SK-N-SH (cell line): Measurements from ENCODE around the gene NCS1. TPM values are rescaled to one million over a fixed set of nuclear protein-coding genes. Genes with fewer than 3 reads are reported as not detected.
A peak's percentile ranks its signal among the peaks of the same experiment; 100 is the strongest.

ENCODE experiments used
- CTCF ChIA-PET: fragments of 300-600, 350-600 bp; formaldehyde crosslinking; extraction: SDS; loops from one replicate; lab custom pipeline; 2021; lab: Yijun Ruan, JAX
- POLR2A ChIA-PET: fragments of 350-600 bp; sonication (Branson Sonifier 250); formaldehyde crosslinking; extraction: SDS; loops from one replicate; lab custom pipeline; 2020; ENCODE audit warnings: antibody characterized with exemption, inconsistent platforms; lab: Yijun Ruan, JAX
- DNase-seq: peaks from one replicate; pipeline ENCODE4 v3.0.0; 2012
- H2AFZ ChIP-seq: fragments of 200-600 bp; sonication (generic); 2 replicates; pipeline ENCODE4 v1.8.1; 2016; ENCODE audit warnings: antibody characterized with exemption, mild to moderate bottlenecking, low read depth
- H3F3A ChIP-seq: fragments of 200-600 bp; sonication (generic); replicated peaks from 2 replicates; pipeline ENCODE3; 2016; ENCODE audit warnings: antibody characterized with exemption, mild to moderate bottlenecking; ENCODE audit not compliant: insufficient read depth
- H3K27ac ChIP-seq, 2 experiments: fragments of 200-500 bp in 1 of 2; fragments of 200-600 bp in 1 of 2; sonication (Bioruptor generic) in 1 of 2; sonication (generic), shearing (Covaris generic) in 1 of 2; 2 replicates each; pipeline versions ENCODE4 v1.5.1 to v1.6.1; 2014 to 2016; ENCODE audit warnings: low read depth in 2 of 2, inconsistent platforms in 1 of 2, low read length in 1 of 2, mild to moderate bottlenecking in 1 of 2, mixed read lengths in 1 of 2
- H3K27me3 ChIP-seq: fragments of 200-600 bp; sonication (generic), shearing (Covaris generic); 2 replicates; pipeline ENCODE4 v1.6.1; 2016; ENCODE audit warnings: mixed run types; ENCODE audit not compliant: insufficient read depth
- H3K36me3 ChIP-seq, 2 experiments: fragments of 200-500 bp in 1 of 2; fragments of 200-600 bp in 1 of 2; sonication (Bioruptor generic) in 1 of 2; sonication (generic) in 1 of 2; replicated peaks in 1 of 2; 2 replicates each; pipeline versions ENCODE3 to v1.5.1; 2014 to 2016; ENCODE audit warnings: low read length in 1 of 2, mild to moderate bottlenecking in 1 of 2; ENCODE audit not compliant: insufficient read depth in 2 of 2, control insufficient read depth in 1 of 2
- H3K4me1 ChIP-seq, 2 experiments: fragments of 200-500 bp in 1 of 2; fragments of 200-600 bp in 1 of 2; sonication (Bioruptor generic) in 1 of 2; sonication (generic), shearing (Covaris generic) in 1 of 2; 2 replicates each; pipeline versions ENCODE4 v1.5.1 to v1.6.1; 2014 to 2016; ENCODE audit warnings: low read depth in 1 of 2, low read length in 1 of 2, mixed run types in 1 of 2; ENCODE audit not compliant: insufficient read depth in 2 of 2, control insufficient read depth in 1 of 2
- H3K4me2 ChIP-seq: fragments of 200-600 bp; sonication (generic), shearing (Covaris generic); 2 replicates; pipeline ENCODE4 v1.6.1; 2017; ENCODE audit warnings: mixed run types
- H3K4me3 ChIP-seq, 2 experiments: fragments of 200-500 bp in 1 of 2; fragments of 200-600 bp in 1 of 2; sonication (Bioruptor generic) in 1 of 2; sonication (generic), shearing (Covaris generic) in 1 of 2; 2 replicates each; pipeline versions ENCODE4 v1.5.1 to v1.8.1; 2014 to 2016; ENCODE audit warnings: low read depth in 2 of 2, inconsistent platforms in 1 of 2, low read length in 1 of 2, mild to moderate bottlenecking in 1 of 2, mixed read lengths in 1 of 2, moderate library complexity in 1 of 2
- H3K79me2 ChIP-seq: fragments of 200-600 bp; sonication (generic); 2 replicates; pipeline ENCODE4 v1.8.1; 2017; ENCODE audit warnings: mild to moderate bottlenecking; ENCODE audit not compliant: insufficient read depth
- H3K9ac ChIP-seq: fragments of 200-600 bp; sonication (generic); 2 replicates; pipeline ENCODE4 v1.6.1; 2017; ENCODE audit warnings: mixed run types
- H3K9me2 ChIP-seq: fragments of 200-600 bp; sonication (generic); 2 replicates; pipeline ENCODE4 v1.6.1; 2017; ENCODE audit warnings: mixed run types
- H3K9me3 ChIP-seq: fragments of 200-600 bp; sonication (generic); 2 replicates; pipeline ENCODE4 v1.6.1; 2017; ENCODE audit warnings: mixed run types, mild to moderate bottlenecking, moderate library complexity
- H4K20me1 ChIP-seq: fragments of 200-600 bp; sonication (generic); 2 replicates; pipeline ENCODE4 v1.6.1; 2017; ENCODE audit warnings: mild to moderate bottlenecking, mixed run types; ENCODE audit not compliant: insufficient read depth
- CHD2 ChIP-seq: fragments of 150-350 bp; IDR thresholded peaks from 2 replicates; pipeline ENCODE4 v1.6.1; 2018; ENCODE audit warnings: low read length; ENCODE audit not compliant: partially characterized antibody
- EP300 ChIP-seq, 2 experiments: IDR thresholded peaks; 2 replicates each; pipeline versions ENCODE4 v1.4.0 to v1.6.1; 2012; ENCODE audit warnings: borderline replicate concordance in 1 of 2, low read depth in 1 of 2, low read length in 1 of 2
- FOSL2 ChIP-seq: IDR thresholded peaks from 2 replicates; pipeline ENCODE4 v1.4.0; 2012; ENCODE audit warnings: low read depth, mild to moderate bottlenecking, moderate library complexity, borderline replicate concordance
- FOXJ3 ChIP-seq: sonication (generic); formaldehyde crosslinking; IDR thresholded peaks from 2 replicates; pipeline ENCODE4 v1.5.1; 2020; ENCODE audit warnings: mild to moderate bottlenecking, missing genetic modification reagents
- GABPA ChIP-seq: IDR thresholded peaks from 2 replicates; pipeline ENCODE4 v1.4.0; 2012; ENCODE audit warnings: low read depth, mild to moderate bottlenecking
- GATA2 ChIP-seq: sonication (generic); formaldehyde crosslinking; IDR thresholded peaks from 2 replicates; pipeline ENCODE4 v1.5.0; 2020; ENCODE audit warnings: mild to moderate bottlenecking, missing genetic modification reagents
- MEF2A ChIP-seq: IDR thresholded peaks from 2 replicates; pipeline ENCODE4 v1.4.0; 2012; ENCODE audit warnings: low read depth, borderline replicate concordance
- MXI1 ChIP-seq: IDR thresholded peaks from 2 replicates; pipeline ENCODE4 v1.6.1; 2012; ENCODE audit warnings: mild to moderate bottlenecking, low read depth, low read length, improper control_type of control experiment
- NFIC ChIP-seq: IDR thresholded peaks from 2 replicates; pipeline ENCODE4 v1.4.0; 2012; ENCODE audit warnings: borderline replicate concordance
- NRF1 ChIP-seq: IDR thresholded peaks from 2 replicates; pipeline ENCODE4 v1.6.1; 2012; ENCODE audit warnings: low read depth, mild to moderate bottlenecking, low read length
- PBX3 ChIP-seq: IDR thresholded peaks from 2 replicates; pipeline ENCODE4; 2012
- REST ChIP-seq: IDR thresholded peaks from 2 replicates; pipeline ENCODE4 v1.6.1; 2012; ENCODE audit warnings: mild to moderate bottlenecking, low read depth, low read length, moderate library complexity
- RFX5 ChIP-seq: IDR thresholded peaks from 2 replicates; pipeline ENCODE4 v1.6.1; 2012; ENCODE audit warnings: mild to moderate bottlenecking, improper control_type of control experiment, low read length
- SIN3A ChIP-seq: IDR thresholded peaks from 2 replicates; pipeline ENCODE4 v1.6.1; 2012; ENCODE audit warnings: low read depth, mild to moderate bottlenecking, low read length, moderate library complexity, borderline replicate concordance
- YY1 ChIP-seq: IDR thresholded peaks from 2 replicates; pipeline ENCODE4 v1.4.0; 2012; ENCODE audit warnings: low read depth, mild to moderate bottlenecking
- WGBS: methylation state at CpG from one replicate; pipeline ENCODE4 v1.1.6; 2017; ENCODE audit warnings: low lambda C conversion rate; 5-methylcytosine and 5-hydroxymethylcytosine counted together
- polyA plus RNA-seq, 3 experiments: library from polyadenylated mRNA; depleted of rRNA; stranded (reverse); fragments of >200 nt; gene quantifications; 2 replicates each; pipeline ENCODE4 v1.2.3, GENCODE V29; 2012
- TF ChIP-seq, protein P1 (sequence below): fragments of 150-350 bp; IDR thresholded peaks from 2 replicates; pipeline ENCODE4 v1.6.1; 2016; ENCODE audit warnings: mild to moderate bottlenecking, low read depth, low read length

The NCS1 gene
- polyA plus RNA-seq, 1 of the 3 experiments (the other 2 are of a cell fraction), result 40.6 TPM

- H3F3A ChIP-seq, result no peaks in the 10 kb centered on the region
- CTCF ChIA-PET, result interaction anchor here (0.8 to 1.2 kb wide), 3 partner anchors 16 to 108 kb away, joined by 3 to 4 read pairs (median 3); no protein-coding TSS in a partner anchor
- peak; percentile 67 for TF ChIP-seq GATA2 (CRISPR knock-in tag)
- TF ChIP-seq, protein P1, sequence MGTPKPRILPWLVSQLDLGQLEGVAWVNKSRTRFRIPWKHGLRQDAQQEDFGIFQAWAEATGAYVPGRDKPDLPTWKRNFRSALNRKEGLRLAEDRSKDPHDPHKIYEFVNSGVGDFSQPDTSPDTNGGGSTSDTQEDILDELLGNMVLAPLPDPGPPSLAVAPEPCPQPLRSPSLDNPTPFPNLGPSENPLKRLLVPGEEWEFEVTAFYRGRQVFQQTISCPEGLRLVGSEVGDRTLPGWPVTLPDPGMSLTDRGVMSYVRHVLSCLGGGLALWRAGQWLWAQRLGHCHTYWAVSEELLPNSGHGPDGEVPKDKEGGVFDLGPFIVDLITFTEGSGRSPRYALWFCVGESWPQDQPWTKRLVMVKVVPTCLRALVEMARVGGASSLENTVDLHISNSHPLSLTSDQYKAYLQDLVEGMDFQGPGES, result no peak
- TF ChIP-seq, all 33 proteins: peak for 1
- POLR2A ChIA-PET, result no interaction called here
- WGBS, result 83% methylated on average over 16 of the region's 19 CpGs
- Histone ChIP-seq H3K27ac (peak overlapping the region in 1 of 2 experiments; percentile 62; a peak in 2 of 4 replicates), H3K36me3 (peaks cover 0 to 7% of the 10 kb centered on the region in 2 experiments), H3K4me3 (no peak overlapping the region), H3K27me3 (no peaks in the 10 kb centered on the region), H3K9ac (no peak overlapping the region), H3K9me2 (no peaks in the 10 kb centered on the region), H4K20me1 (peaks cover 43% of the 10 kb centered on the region), H3K4me1 (peaks cover 4 to 39% of the 10 kb centered on the region in 2 experiments; a peak in 1 of 4 replicates), H3K79me2 (peaks cover 66% of the 10 kb centered on the region; the same call in 1 of the 2 replicates), H3K4me2 (no peak overlapping the region), H3K9me3 (no peaks in the 10 kb centered on the region), H2AFZ (no peak overlapping the region)
- peak; percentile 80 for DNase-seq
Observed at GRCh38 chr9:130213911-130214761, 41.9 kb downstream of the NCS1 start.

- H3K79me2 ChIP-seq, result peaks cover 59% of the 10 kb centered on the region; the same call in 1 of the 2 replicates
- H3K36me3 ChIP-seq, result peaks cover 0 to 7% of the 10 kb centered on the region in 2 experiments
- peaks cover 4 to 39% of the 10 kb centered on the region in 2 experiments; a peak in 1 of 4 replicates for H3K4me1 ChIP-seq
- no peak overlapping the region for H3K4me2 ChIP-seq
- no peaks in the 10 kb centered on the region for H3K9me3 ChIP-seq
- H3K27ac ChIP-seq, result peak overlapping the region in 1 of 2 experiments; percentile 62; a peak in 2 of 4 replicates
- no peaks in the 10 kb centered on the region for H3K27me3 ChIP-seq
- ChIA-PET POLR2A (no interaction called here), CTCF (interaction anchor here (0.8 to 1.2 kb wide), 3 partner anchors 16 to 108 kb away, joined by 3 to 4 read pairs (median 3); no protein-coding TSS in a partner anchor)
- no peak overlapping the region for H3K9ac ChIP-seq
- no peaks in the 10 kb centered on the region for H3K9me2 ChIP-seq
- no peak for DNase-seq
- H3F3A ChIP-seq, result no peaks in the 10 kb centered on the region
- WGBS, result 69% methylated on average over 3 of the region's 3 CpGs
- no peak overlapping the region for H2AFZ ChIP-seq
- H4K20me1 ChIP-seq, result peaks cover 43% of the 10 kb centered on the region
- H3K4me3 ChIP-seq, result no peak overlapping the region
- no peak for TF ChIP-seq MEF2A
- TF ChIP-seq REST, result no peak
- TF ChIP-seq GATA2 (CRISPR knock-in tag), result no peak
- TF ChIP-seq FOSL2, result no peak
- no peak for TF ChIP-seq SIN3A
- no peak for TF ChIP-seq GABPA
- TF ChIP-seq, protein P1, result no peak
- TF ChIP-seq NRF1, result no peak
- TF ChIP-seq RFX5, result no peak
- TF ChIP-seq MXI1, result no peak; the same call in 1 of the 2 replicates
- no peak for TF ChIP-seq PBX3
- TF ChIP-seq CHD2, result no peak
- TF ChIP-seq EP300 (IDR thresholded peaks at IDR 0.05; ENCODE audit: borderline replicate concordance in 1 of 2, low read depth in 1 of 2, low read length in 1 of 2), result no peak
- no peak for TF ChIP-seq YY1
- TF ChIP-seq FOXJ3 (CRISPR knock-in tag), result no peak
- TF ChIP-seq NFIC, result no peak
Observed at GRCh38 chr9:130214776-130215340, 42.7 kb downstream of the NCS1 start.
